Activated CD4-positive, alpha-beta T cell treated with anti-CD3 and anti-CD28 coated beads, Interleukin-2, amount 50 U/mL, for 24 hours (primary cell): ENCODE results near the gene KL.

Source experiments
- DNase-seq, 2 donors: peaks; one replicate each; pipeline ENCODE4 v3.0.0-alpha.2; 2020; ENCODE audit warnings: low read depth in 1 of 2, low spot score in 1 of 2

The KL gene

DNA sequence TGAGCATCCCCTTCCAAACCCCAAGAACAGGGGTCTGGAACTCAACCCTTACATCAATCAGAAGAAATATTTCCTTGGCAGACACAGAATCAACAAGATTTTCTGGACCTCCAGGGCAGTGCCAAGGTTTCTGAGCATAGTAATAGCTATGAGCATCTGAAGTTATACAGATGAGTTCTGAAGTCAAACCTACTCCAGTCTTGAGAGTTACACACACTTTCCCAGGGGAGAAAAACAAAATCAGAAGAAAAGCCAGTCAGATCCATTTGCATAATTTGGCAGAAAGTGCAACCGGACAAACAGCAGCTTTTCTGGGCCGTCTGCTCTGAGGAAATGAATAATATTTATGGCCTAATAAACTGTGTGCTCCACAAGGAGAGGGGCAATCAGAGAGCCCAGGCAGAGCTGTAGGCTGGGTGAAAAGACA, 93.1 kb downstream of the KL start:
- no peak for DNase-seq

DNA sequence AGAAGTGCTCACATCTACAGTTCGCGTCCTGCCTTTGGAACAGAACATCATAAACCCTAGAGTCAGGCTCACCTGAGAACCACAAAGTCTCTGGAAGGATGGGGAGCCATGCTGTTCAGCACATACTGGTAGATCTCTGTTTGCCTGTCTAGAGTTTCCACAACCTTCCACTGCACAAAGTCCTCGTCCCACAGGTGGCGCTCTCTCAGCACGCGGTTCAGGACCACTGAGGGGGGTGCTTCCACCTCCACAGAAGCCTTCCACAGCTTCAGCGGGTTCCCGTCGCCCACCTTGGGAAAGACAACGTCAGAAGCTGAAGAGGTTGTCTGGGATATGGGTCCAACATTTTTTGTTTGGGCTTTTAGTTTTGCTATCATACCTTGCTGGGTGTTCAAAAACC, 93.6 kb downstream of the KL start:
- DNase-seq, result no peak

DNA sequence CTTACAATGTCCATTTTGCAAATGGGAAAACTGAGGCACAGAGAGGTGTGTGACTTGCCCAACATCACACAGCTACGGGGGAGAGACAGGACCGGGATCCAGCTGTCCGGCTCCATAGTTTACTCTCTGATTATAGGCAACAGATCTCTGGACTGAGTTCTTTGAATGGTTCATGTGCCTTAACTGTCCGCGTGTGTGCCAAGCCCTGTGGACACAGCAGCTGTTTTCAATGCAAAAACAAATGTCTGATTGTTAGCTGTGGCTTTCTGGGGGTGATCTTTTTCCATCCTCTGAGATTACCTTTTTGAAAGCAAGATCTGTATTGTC, 94.1 kb downstream of the KL start:
- no peak for DNase-seq

DNA sequence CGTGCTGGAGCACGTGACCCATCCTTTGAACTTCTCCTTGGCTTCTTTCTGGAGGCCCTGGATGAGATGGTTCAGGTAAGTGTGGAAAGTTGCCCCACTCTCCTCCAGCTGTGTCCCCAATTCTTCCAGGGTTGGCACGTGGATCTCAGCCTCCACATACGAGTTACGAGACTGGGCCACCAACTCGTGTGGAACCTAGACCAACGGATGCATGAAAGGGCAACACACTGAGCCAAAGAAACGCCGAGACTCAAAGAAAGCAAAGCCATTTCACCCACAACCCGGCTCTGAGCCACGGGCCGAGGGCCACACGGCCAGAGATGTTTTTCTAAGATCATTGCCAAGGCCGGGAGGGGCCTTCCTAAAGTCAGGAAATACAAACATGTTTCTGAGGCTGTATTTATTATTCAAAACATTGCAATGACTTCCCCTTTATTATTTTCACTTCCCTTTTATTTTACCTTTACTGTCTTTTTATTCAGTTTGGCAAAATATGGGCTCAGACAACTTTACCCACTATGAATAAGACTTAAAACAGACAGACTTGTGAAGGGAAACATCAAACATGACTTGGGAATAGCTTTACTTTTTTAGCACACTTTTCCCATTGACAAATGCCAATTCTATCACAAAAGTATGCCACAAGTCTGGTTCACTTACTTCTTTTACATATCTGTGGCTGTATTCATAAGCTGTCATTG, 94.6 kb downstream of the KL start:
- DNase-seq, result no peak

DNA sequence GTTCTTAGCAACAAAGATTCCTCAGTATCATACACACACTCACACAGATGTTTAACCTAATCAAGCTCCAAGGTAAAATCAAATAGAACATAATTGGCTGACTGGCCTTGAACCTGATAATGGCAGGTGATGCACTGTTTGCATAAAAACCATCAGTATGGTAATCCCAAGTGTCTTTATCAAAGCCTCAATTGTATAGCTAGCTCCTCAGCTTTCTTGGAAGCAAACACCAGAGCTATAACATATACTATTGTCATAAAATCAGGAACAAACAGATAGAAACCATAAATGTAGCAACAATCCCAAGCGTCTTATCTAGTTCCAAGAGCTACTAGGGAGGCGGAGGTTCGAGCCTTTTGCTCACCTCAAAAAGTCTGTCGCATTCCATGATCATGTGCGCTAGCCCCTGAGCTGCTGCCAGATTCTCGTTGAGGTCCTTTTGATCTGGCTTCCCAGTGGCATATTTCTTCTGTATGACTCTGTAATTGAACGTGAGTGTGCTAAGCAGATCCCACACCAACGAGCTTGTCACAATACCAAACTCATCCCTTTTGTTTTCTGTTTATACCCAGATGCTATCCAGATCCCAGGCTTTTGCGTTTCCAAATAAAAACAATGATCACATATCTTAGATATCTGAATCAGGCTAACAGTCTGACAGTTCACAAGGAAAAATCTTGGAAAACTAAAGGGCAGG, 95.3 kb downstream of the KL start:
- DNase-seq, result no peak

DNA sequence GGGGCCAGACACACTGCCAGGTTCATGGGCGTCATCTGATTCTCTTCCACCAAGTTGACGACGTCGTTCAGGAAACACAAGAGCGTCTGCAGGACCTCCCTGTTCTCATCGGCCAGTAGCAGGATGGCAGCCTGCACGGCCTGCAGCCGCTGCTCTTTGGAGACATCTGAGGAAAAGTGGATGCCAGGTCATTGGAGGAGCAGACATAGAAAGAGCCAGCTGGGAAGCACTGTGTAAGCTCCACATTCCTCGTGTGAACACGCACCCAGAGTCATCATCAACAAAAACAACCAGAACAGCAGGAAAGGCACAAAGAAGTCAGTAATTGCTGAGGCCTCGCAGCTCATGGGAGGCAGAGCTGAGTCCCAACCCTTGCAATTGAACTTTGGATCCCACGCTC, 96.5 kb downstream of the KL start:
- no peak for DNase-seq

DNA sequence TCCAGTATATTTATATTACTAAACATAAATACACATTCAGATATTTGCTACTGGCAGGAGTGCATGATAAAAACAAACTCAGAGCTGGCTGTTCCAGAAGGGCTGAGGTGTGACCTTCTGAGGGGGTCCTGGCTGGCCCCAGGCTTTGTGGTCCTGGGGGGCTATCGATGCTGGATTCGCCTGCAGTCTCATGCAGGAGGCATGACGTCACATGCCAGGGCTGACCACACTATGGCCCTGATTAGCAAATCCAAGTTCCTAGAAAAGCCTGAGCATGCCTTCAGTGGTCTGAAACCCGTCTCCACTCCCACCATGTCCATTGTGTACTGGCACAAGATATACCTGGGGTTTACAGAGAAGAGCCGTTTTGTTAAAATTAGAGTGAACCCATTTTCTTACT, 97.9 kb downstream of the KL start:
- DNase-seq, result no peak

DNA sequence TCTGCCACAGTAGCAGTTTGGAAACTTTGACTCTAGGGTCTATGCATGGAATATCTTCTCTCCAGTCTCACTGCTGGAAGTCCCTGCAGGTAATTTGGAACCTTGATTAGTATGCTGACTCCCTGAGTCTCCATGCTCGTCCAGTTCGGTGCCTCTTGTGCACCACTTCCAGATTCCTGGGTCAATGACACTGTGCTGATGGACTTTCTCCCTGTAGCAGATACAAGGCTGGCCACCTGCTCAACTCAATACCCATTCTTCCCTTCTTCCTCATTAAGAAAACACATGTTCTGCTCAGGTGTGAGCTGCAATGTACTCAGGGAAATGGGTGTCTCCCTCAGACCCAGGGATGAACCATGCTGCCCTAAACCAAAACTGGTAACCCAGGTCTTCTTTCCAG, 99.1 kb downstream of the KL start:
- no peak for DNase-seq
